Neutrophil (primary cell): ENCODE data around the gene LRCOL1.

Experiments
- H3K27ac ChIP-seq: fragments of 200-600 bp; sonication (generic); 2 replicates; pipeline ENCODE4 v1.5.1; 2016; ENCODE audit warnings: mild to moderate bottlenecking, moderate library complexity
- H3K27me3 ChIP-seq: fragments of 200-600 bp; sonication (generic); 2 replicates; pipeline ENCODE4 v1.6.0; 2016; ENCODE audit warnings: mild to moderate bottlenecking
- H3K36me3 ChIP-seq: fragments of 200-600 bp; sonication (generic); 2 replicates; pipeline ENCODE4 v1.5.1; 2017
- H3K4me1 ChIP-seq, 2 experiments: fragments of 200-600 bp in 1 of 2; sonication (generic) in 1 of 2; 1 replicate in 1 of 2; 2 replicates in 1 of 2; pipeline versions ENCODE4 v1.5.1 to v1.6.1; 2013 to 2016; ENCODE audit warnings: low read depth in 1 of 2, low read length in 1 of 2, mild to moderate bottlenecking in 1 of 2, moderate library complexity in 1 of 2; ENCODE audit not compliant: control insufficient read depth in 1 of 2, insufficient read depth in 1 of 2
- H3K4me3 ChIP-seq, 2 experiments: fragments of 200-600 bp in 1 of 2; sonication (generic) in 1 of 2; 1 replicate in 1 of 2; 2 replicates in 1 of 2; pipeline ENCODE4 v1.5.1; 2013 to 2016; ENCODE audit warnings: low read depth in 1 of 2, low read length in 1 of 2, mild to moderate bottlenecking in 1 of 2, moderate library complexity in 1 of 2
- H3K9me3 ChIP-seq: fragments of 200-600 bp; sonication (generic); 2 replicates; pipeline ENCODE4 v1.5.1; 2016
- CTCF ChIP-seq: fragments of 200-600 bp; sonication (generic); IDR thresholded peaks from 2 replicates; pipeline ENCODE4 v1.5.1; 2016; ENCODE audit warnings: antibody characterized with exemption

LRCOL1 gene

GRCh38 chr12:132625731-132626430 lies 15.5 kb upstream of the LRCOL1 start:
- Histone ChIP-seq H3K4me1 (no peaks in the 10 kb centered on the region), H3K4me3 (no peak overlapping the region), H3K36me3 (peaks cover 73% of the 10 kb centered on the region), H3K27me3 (peaks cover 5% of the 10 kb centered on the region), H3K9me3 (no peaks in the 10 kb centered on the region), H3K27ac (no peak overlapping the region)
- no peak for TF ChIP-seq CTCF

GRCh38 chr12:132624910-132625630 lies 14.7 kb upstream of the LRCOL1 start:
- H3K9me3 ChIP-seq = no peaks in the 10 kb centered on the region
- H3K27ac ChIP-seq = no peak overlapping the region
- no peak for TF ChIP-seq CTCF
- H3K4me3 ChIP-seq = no peak overlapping the region
- H3K27me3 ChIP-seq = peaks cover 13% of the 10 kb centered on the region
- H3K4me1 ChIP-seq = no peaks in the 10 kb centered on the region
- peaks cover 65% of the 10 kb centered on the region for H3K36me3 ChIP-seq

GRCh38 chr12:132624186-132624855 lies 13.9 kb upstream of the LRCOL1 start:
- no peak overlapping the region for H3K27ac ChIP-seq
- H3K27me3 ChIP-seq = peaks cover 21% of the 10 kb centered on the region
- TF ChIP-seq CTCF = no peak
- H3K4me1 ChIP-seq = no peaks in the 10 kb centered on the region
- H3K4me3 ChIP-seq = no peak overlapping the region
- H3K36me3 ChIP-seq = peaks cover 57% of the 10 kb centered on the region
- H3K9me3 ChIP-seq = no peaks in the 10 kb centered on the region

GRCh38 chr12:132623072-132623869 lies 12.9 kb upstream of the LRCOL1 start:
- H3K4me1 ChIP-seq = no peaks in the 10 kb centered on the region
- H3K36me3 ChIP-seq = peaks cover 47% of the 10 kb centered on the region
- no peak for TF ChIP-seq CTCF
- peaks cover 31% of the 10 kb centered on the region for H3K27me3 ChIP-seq
- H3K9me3 ChIP-seq = no peaks in the 10 kb centered on the region
- H3K4me3 ChIP-seq = no peak overlapping the region
- H3K27ac ChIP-seq = no peak overlapping the region

GRCh38 chr12:132622437-132623071 lies 12.2 kb upstream of the LRCOL1 start:
- Histone ChIP-seq H3K4me3 (no peak overlapping the region), H3K27me3 (peaks cover 38% of the 10 kb centered on the region), H3K27ac (no peak overlapping the region), H3K36me3 (peaks cover 39% of the 10 kb centered on the region), H3K9me3 (peaks cover 4% of the 10 kb centered on the region), H3K4me1 (no peaks in the 10 kb centered on the region)
- no peak for TF ChIP-seq CTCF
